CD14-positive monocyte (primary cell): ENCODE results near the gene PRODH2. TPM values are rescaled to one million over a fixed set of nuclear protein-coding genes. Genes with fewer than 3 reads are reported as not detected.

ENCODE experiments used
- DNase-seq, 3 donors: peaks; one replicate each; pipeline ENCODE4 v3.0.0-alpha.2; 2011 to 2022
- H2AFZ ChIP-seq: 2 replicates; pipeline ENCODE4 v1.6.0; 2012; ENCODE audit warnings: mild to moderate bottlenecking, low read depth, low read length, inconsistent platforms; ENCODE audit not compliant: insufficient read depth, poor library complexity, severe bottlenecking
- H3K27ac ChIP-seq, 2 donors: 1 replicate in 1 of 2; 2 replicates in 1 of 2; pipeline ENCODE4 v1.5.1; 2012 to 2013; ENCODE audit warnings: low read length in 2 of 2, control low read depth in 1 of 2, inconsistent platforms in 1 of 2, low read depth in 1 of 2, mild to moderate bottlenecking in 1 of 2
- H3K27me3 ChIP-seq, 2 donors: one replicate each; pipeline versions ENCODE4 v1.6.0 to v1.6.1; 2011 to 2013; ENCODE audit warnings: low read length in 2 of 2; ENCODE audit not compliant: control insufficient read depth in 2 of 2, insufficient read depth in 2 of 2
- H3K36me3 ChIP-seq, 2 donors: replicated peaks in 1 of 2; 1 replicate in 1 of 2; 2 replicates in 1 of 2; pipeline versions ENCODE4 v1.5.1 to v1.6.1; 2012 to 2013; ENCODE audit warnings: low read length in 2 of 2, control low read depth in 1 of 2, inconsistent platforms in 1 of 2, mild to moderate bottlenecking in 1 of 2; ENCODE audit not compliant: insufficient read depth in 2 of 2, control insufficient read depth in 1 of 2
- H3K4me1 ChIP-seq, 2 donors: 1 replicate in 1 of 2; 2 replicates in 1 of 2; pipeline versions ENCODE4 v1.5.1 to v1.6.1; 2012 to 2013; ENCODE audit warnings: low read length in 2 of 2, control low read depth in 1 of 2, inconsistent platforms in 1 of 2, mild to moderate bottlenecking in 1 of 2, moderate library complexity in 1 of 2; ENCODE audit not compliant: insufficient read depth in 2 of 2, control insufficient read depth in 1 of 2
- H3K4me2 ChIP-seq: replicated peaks from 2 replicates; pipeline ENCODE3; 2012; ENCODE audit warnings: low read length, moderate library complexity, mild to moderate bottlenecking; ENCODE audit not compliant: poor library complexity, severe bottlenecking; ENCODE audit errors: extremely low read depth
- H3K4me3 ChIP-seq, 3 experiments: fragments of 200-600 bp in 1 of 3; sonication (generic) in 1 of 3; replicated peaks in 1 of 3; 1 replicate in 2 of 3; 2 replicates in 1 of 3; pipeline ENCODE4 v1.5.1; 2011 to 2013; ENCODE audit warnings: low read length in 3 of 3, mild to moderate bottlenecking in 3 of 3, control low read depth in 2 of 3, low read depth in 2 of 3, inconsistent platforms in 1 of 3, moderate library complexity in 1 of 3
- H3K79me2 ChIP-seq: 2 replicates; pipeline ENCODE4 v1.6.0; 2012; ENCODE audit warnings: mild to moderate bottlenecking, control low read depth, inconsistent platforms, low read length, moderate library complexity; ENCODE audit not compliant: insufficient read depth
- H3K9ac ChIP-seq: 2 replicates; pipeline ENCODE4 v1.6.0; 2017; ENCODE audit warnings: low read length, mild to moderate bottlenecking; ENCODE audit not compliant: insufficient read depth, poor library complexity, severe bottlenecking
- H3K9me3 ChIP-seq, 2 donors: replicated peaks in 1 of 2; 1 replicate in 1 of 2; 2 replicates in 1 of 2; pipeline versions ENCODE4 v1.5.1 to v1.6.1; 2012 to 2013; ENCODE audit warnings: low read length in 2 of 2, control low read depth in 1 of 2; ENCODE audit not compliant: control insufficient read depth in 1 of 2, insufficient read depth in 1 of 2
- H4K20me1 ChIP-seq: 2 replicates; pipeline ENCODE4 v1.6.0; 2012; ENCODE audit warnings: mild to moderate bottlenecking, low read length, control low read depth, moderate library complexity; ENCODE audit not compliant: insufficient read depth
- H3K27ac Mint-ChIP-seq, 7 donors: one replicate each; pipeline ENCODE4 v1.8.0; 2020; ENCODE audit warnings: mild to moderate bottlenecking in 7 of 7, mixed read lengths in 7 of 7, moderate library complexity in 6 of 7, inconsistent platforms in 2 of 7
- H3K27me3 Mint-ChIP-seq, 3 donors: one replicate each; pipeline ENCODE4 v1.8.0; 2021 to 2022; ENCODE audit warnings: low read depth in 3 of 3, mild to moderate bottlenecking in 3 of 3, mixed read lengths in 3 of 3, moderate library complexity in 3 of 3, inconsistent platforms in 1 of 3
- H3K36me3 Mint-ChIP-seq, 2 donors: one replicate each; pipeline ENCODE4 v1.8.0; 2020; ENCODE audit warnings: mixed read lengths in 2 of 2, inconsistent platforms in 1 of 2, mild to moderate bottlenecking in 1 of 2
- H3K4me1 Mint-ChIP-seq: one replicate; pipeline ENCODE4 v1.8.0; 2020; ENCODE audit warnings: mild to moderate bottlenecking, mixed read lengths
- H3K4me3 Mint-ChIP-seq, 2 donors: one replicate each; pipeline ENCODE4 v1.8.0; 2020; ENCODE audit warnings: mild to moderate bottlenecking in 2 of 2, mixed read lengths in 2 of 2, moderate library complexity in 1 of 2
- H3K9me3 Mint-ChIP-seq, 7 donors: one replicate each; pipeline ENCODE4 v1.8.0; 2020 to 2022; ENCODE audit warnings: mixed read lengths in 7 of 7, mild to moderate bottlenecking in 6 of 7, moderate library complexity in 6 of 7, inconsistent platforms in 2 of 7
- WGBS: methylation state at CpG from one replicate; pipeline ENCODE4 v1.1.5; 2013; ENCODE audit warnings: missing lambda C conversion rate; ENCODE audit not compliant: insufficient coverage; 5-methylcytosine and 5-hydroxymethylcytosine counted together
- intact Hi-C, 2 donors: fragments of 100-400 bp; cut with micrococcal nuclease; formaldehyde crosslinking; loops; one replicate each; pipeline versions ENCODE4 v1.15.0 to v1.15.1; 2023
- polyA plus RNA-seq, 3 donors: library from polyadenylated mRNA; depleted of rRNA in 1 of 3; unstranded in 2 of 3; stranded (reverse) in 1 of 3; fragments of 300-500 nt in 2 of 3; fragments of >200 nt in 1 of 3; fragmentation: Illumina TruSeq in 2 of 3; gene quantifications; 1 replicate in 2 of 3; 2 replicates in 1 of 3; pipeline ENCODE4 v1.2.3, GENCODE V29; 2012 to 2021
- TF ChIP-seq, protein P1 (sequence below): fragments of 200-600 bp; IDR thresholded peaks from one replicate; pipeline ENCODE4 v1.8.0; 2022; ENCODE audit warnings: antibody characterized with exemption, mild to moderate bottlenecking

Gene PRODH2
- polyA plus RNA-seq, 3 donors = not detected

DNA sequence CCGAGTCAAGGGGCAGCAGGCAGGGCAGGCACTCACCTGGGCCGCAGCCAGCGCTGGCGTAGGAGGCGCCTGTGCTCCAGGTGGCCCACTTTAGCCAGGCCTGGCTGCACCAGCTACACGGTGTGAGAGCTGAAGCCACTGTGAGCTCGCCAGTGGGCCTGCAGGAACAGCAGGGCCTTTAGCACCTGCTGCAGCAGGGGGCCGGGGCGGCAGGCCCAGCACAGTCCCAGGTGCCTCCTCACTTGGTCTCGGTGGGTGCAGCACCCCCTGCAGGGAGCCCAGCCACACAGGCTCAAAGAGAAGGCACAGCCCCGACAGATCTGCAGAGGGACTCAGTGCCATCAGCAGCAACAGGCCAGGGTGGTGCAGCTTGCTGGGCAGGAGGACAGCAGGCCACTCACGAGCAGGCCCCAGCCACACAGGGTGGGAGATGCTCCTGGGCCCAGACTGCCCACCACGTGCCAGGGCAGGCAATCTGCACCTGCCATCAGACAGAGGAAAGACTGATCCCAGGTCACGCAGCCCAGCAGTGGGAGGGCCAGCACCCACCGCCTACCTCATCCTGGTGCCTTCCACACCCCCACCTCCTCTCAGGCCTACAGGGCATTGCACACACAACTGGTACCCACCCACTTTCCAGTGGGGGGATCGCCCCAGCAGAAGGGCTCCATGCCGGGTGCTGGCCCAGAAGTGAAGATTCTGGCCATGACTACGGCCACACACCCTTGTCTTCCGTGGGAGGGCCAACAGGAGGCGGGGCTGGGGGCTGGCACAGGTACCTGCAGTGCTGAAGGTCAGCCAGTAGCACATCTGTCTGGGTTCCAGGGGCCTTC lies 21.4 kb downstream of the PRODH2 start:
- intact Hi-C loops = no loop called here
- no peaks in the 10 kb centered on the region for H3K4me1 Mint-ChIP-seq
- TF ChIP-seq, protein P1, sequence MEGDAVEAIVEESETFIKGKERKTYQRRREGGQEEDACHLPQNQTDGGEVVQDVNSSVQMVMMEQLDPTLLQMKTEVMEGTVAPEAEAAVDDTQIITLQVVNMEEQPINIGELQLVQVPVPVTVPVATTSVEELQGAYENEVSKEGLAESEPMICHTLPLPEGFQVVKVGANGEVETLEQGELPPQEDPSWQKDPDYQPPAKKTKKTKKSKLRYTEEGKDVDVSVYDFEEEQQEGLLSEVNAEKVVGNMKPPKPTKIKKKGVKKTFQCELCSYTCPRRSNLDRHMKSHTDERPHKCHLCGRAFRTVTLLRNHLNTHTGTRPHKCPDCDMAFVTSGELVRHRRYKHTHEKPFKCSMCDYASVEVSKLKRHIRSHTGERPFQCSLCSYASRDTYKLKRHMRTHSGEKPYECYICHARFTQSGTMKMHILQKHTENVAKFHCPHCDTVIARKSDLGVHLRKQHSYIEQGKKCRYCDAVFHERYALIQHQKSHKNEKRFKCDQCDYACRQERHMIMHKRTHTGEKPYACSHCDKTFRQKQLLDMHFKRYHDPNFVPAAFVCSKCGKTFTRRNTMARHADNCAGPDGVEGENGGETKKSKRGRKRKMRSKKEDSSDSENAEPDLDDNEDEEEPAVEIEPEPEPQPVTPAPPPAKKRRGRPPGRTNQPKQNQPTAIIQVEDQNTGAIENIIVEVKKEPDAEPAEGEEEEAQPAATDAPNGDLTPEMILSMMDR = no peak

DNA sequence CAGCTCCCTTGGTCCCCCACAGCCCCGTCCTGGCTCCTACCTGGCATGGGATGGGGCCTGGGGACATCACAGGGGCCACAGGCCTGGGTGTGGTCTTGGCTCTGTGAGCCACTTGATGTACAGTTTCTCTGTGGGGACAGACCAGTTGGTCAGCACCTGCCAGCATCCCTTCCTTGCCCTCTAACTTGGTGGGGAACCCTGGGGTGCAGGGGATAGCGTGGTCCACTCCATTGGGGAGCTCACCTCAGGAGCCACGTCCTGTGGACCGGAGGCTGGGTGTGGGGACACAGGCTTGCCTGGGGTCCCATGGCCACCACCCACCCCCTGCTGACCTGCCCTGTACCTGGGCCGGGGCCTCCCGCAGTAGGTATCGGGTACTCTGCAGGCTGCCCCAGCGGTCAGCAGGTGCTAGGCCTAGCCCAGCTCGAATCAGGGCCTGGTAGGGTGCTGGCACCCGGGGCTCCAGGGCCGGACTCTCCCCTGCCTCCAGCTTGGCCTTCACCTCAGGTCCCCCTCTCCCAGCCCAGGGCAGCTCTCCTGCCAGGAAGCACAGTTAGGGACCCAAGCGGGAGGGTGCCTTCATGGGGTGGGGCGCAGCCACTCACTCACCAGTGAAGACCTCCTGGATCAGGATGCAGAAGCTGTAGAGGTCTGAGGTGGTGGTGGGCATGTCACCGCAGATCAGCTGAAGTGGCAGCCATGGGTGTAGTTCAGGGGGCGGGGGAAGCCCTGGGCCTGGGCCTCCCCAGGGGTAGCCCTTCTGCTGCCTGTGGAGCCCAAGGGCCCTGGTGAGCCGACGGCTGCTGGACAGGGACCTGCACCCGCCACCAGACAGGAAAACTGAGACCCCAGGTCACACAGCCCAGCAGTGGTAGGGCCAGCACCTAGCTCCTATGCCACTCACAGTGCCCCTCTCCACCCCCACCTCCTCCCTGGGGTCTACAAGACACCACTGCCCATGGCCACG lies 22.4 kb downstream of the PRODH2 start:
- Histone ChIP-seq H3K79me2 (no peaks in the 10 kb centered on the region), H3K36me3 (peaks cover 7% of the 10 kb centered on the region in 2 donors), H4K20me1 (no peaks in the 10 kb centered on the region), H2AFZ (no peak overlapping the region), H3K4me2 (no peak overlapping the region), H3K4me1 (no peaks in the 10 kb centered on the region), H3K9me3 (no peaks in the 10 kb centered on the region), H3K9ac (no peak overlapping the region), H3K27ac (no peak overlapping the region), H3K27me3 (no peaks in the 10 kb centered on the region), H3K4me3 (no peak overlapping the region)
- intact Hi-C loops = no loop called here
- no peak overlapping the region for H3K4me3 Mint-ChIP-seq
- peak in 1 of 3 donors; percentile 2 for DNase-seq
- TF ChIP-seq, protein P1 = no peak
- H3K9me3 Mint-ChIP-seq = no peaks in the 10 kb centered on the region
- peaks cover 8 to 15% of the 10 kb centered on the region in 2 donors for H3K36me3 Mint-ChIP-seq
- H3K27me3 Mint-ChIP-seq = peaks cover 3 to 12% (median 9%) of the 10 kb centered on the region in 3 donors
- no peaks in the 10 kb centered on the region for H3K4me1 Mint-ChIP-seq
- WGBS = 94% methylated on average over 13 of the region's 19 CpGs
- no peak overlapping the region for H3K27ac Mint-ChIP-seq

More for the DNA sequence above, 21.4 kb downstream of the PRODH2 start:
- no peak overlapping the region for H2AFZ ChIP-seq
- Mint-ChIP-seq H3K27ac (peak overlapping the region in 1 of 7 donors; percentile 71), H3K4me3 (no peak overlapping the region), H3K36me3 (peaks cover under 1 to 6% of the 10 kb centered on the region in 2 donors), H3K27me3 (peaks cover 11 to 19% (median 14%) of the 10 kb centered on the region in 3 donors), H3K9me3 (peaks cover 0 to under 1% (median 0%) of the 10 kb centered on the region in 7 donors)
- peaks cover 2 to 7% of the 10 kb centered on the region in 2 donors for H3K36me3 ChIP-seq
- H3K4me2 ChIP-seq = no peak overlapping the region
- H3K27me3 ChIP-seq = peaks cover 0 to under 1% of the 10 kb centered on the region in 2 donors
- no peak overlapping the region for H3K9ac ChIP-seq
- H3K27ac ChIP-seq = no peak overlapping the region
- H3K4me3 ChIP-seq = no peak overlapping the region
- peak in 1 of 3 donors; percentile 3 for DNase-seq
- no peaks in the 10 kb centered on the region for H3K79me2 ChIP-seq
- no peaks in the 10 kb centered on the region for H3K4me1 ChIP-seq
- no peaks in the 10 kb centered on the region for H3K9me3 ChIP-seq
- H4K20me1 ChIP-seq = no peaks in the 10 kb centered on the region
- 80% methylated on average over 20 of the region's 20 CpGs for WGBS
